Cardiac fibroblast (primary cell): Measurements from ENCODE around the gene INO80B.
A peak's percentile ranks its signal among the peaks of the same experiment; 100 is the strongest.

Experiments
- DNase-seq, 2 donors: peaks; one replicate each; pipeline versions ENCODE4 v3.0.0 to v3.0.0-alpha.2; 2010; ENCODE audit warnings: low read depth in 2 of 2
- H3K4me3 ChIP-seq, 2 donors: replicated peaks in 1 of 2; 1 replicate in 1 of 2; 2 replicates in 1 of 2; pipeline ENCODE4 v1.5.1; 2011; ENCODE audit warnings: low read depth in 2 of 2, low read length in 2 of 2, mild to moderate bottlenecking in 2 of 2, moderate library complexity in 1 of 2
- CTCF ChIP-seq: IDR thresholded peaks from one replicate; pipeline ENCODE4 v1.5.1; 2011; ENCODE audit warnings: low read depth, mild to moderate bottlenecking, low read length, inconsistent platforms

INO80B gene

DNA sequence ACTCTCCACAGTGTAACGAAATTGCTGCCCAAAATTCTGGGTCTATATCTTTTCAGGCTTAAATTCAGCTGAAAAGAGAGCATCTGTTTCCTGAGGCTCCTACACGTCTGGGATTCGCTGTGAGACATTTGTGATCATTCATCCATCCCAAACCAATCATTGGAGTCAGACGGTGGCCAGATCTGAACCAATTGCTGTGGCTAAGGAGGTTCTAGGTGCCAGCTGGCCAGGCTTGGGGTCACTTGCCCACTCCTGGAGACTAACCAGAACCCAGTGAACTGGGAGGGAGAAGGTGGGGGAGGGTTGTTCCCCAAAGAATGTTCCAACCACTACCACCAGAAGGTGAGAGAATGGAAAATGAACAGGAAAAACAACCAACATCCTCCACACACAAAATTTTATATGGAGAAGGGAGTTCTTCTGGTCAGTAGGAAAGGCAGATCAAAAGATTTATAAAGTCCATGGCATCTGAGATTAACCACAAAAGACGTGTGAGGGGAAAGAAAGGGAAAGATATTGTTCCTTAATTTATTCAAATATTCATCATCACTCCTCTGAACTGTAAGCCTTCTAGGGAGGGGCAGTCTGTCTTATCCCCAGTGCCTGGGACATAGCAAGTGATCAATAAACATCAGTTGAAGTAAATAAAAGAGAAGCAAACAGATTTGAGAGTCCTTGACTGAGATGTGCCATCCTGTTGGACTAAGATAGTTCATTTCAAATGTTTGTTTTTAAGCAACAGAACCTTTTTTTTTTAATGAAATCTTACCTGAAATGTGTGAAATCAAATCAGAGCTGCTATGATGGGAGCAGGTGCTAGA lies 10.2 kb upstream of the INO80B start:
- no peak for TF ChIP-seq CTCF
- DNase-seq: no peak
- H3K4me3 ChIP-seq: no peak overlapping the region

GRCh38 chr2:74447230-74447999 lies 7.5 kb upstream of the INO80B start:
- no peak overlapping the region for H3K4me3 ChIP-seq
- no peak for TF ChIP-seq CTCF
- no peak for DNase-seq

DNA sequence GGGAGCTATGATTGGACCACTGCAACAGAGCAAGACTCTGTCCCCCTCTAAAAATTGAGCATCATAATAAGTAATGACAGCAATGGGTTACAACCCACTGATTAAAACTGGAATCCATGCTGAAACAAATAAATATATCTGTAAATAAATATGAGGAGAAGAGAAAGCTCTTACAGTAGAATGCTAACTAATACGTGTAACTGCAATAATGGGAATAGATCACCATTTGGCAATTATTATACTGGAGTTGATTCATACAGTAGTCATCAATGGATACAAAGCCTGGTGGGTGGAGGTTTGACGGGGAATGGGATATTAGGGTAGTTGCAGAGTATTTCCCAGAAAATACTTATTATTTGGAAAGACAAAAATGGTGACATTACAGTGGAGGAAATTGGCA lies 6.1 kb upstream of the INO80B start:
- DNase-seq: peak in 1 of 2 donors; percentile 15
- no peak for TF ChIP-seq CTCF
- no peak overlapping the region for H3K4me3 ChIP-seq

- H3K4me3 ChIP-seq: no peak overlapping the region
- TF ChIP-seq CTCF: no peak
- no peak for DNase-seq
Measured at GRCh38 chr2:74450570-74451190, 4.2 kb upstream of the INO80B start.

DNA sequence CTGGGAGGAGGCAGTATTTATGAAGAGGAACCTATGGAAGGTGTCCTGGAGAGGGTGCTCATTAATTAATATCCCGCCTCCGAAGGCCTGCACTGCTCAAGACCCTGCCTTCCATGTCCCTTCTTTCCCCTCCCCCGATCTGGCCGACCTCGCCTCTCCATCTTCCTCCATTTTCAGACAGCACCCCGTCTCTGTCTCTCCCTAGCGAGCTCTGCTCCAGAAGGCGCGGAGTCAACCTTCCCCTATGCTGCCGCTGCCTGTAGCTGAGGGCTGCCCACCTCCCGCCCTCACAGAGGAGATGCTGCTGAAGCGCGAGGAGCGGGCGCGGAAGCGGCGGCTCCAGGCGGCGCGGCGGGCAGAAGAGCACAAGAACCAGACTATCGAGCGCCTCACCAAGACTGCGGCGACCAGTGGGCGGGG lies 2.3 kb downstream of the INO80B start:
- peak overlapping the region; percentile 64 to 69 for H3K4me3 ChIP-seq
- peak; percentile 24 to 43 for DNase-seq
- TF ChIP-seq CTCF: no peak

DNA sequence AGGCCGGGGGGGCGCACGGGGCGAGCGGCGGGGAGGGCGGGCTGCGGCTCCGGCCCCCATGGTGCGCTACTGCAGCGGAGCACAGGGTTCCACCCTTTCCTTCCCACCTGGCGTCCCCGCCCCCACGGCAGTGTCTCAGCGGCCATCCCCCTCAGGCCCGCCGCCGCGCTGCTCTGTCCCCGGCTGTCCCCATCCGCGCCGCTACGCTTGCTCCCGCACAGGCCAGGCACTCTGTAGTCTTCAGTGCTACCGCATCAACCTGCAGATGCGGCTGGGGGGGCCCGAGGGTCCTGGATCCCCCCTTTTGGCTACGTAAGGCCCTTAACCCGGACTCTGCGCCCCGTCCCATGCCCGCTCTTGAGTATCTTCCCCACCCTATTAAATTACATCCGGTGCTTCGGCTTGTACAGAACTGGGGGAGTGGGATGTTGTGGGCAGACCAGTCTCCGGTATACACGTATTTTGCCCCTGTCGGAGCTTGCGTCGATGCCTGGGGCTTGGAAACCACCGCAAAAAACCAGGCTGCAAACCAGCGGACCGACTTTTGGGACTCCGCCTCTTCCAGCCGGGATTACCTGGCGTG lies 2.8 kb downstream of the INO80B start:
- no peak for DNase-seq
- peak overlapping the region; percentile 64 to 69 for H3K4me3 ChIP-seq
- no peak for TF ChIP-seq CTCF
